Hippocampal formation (tissue), 2 donors: ENCODE data around the gene PDCD1LG2.
A peak's percentile ranks its signal among the peaks of the same experiment; 100 is the strongest.

Experiments
- DNase-seq, 2 donors: peaks; one replicate each; lab custom pipeline; 2025; lab: John Stamatoyannopoulos, UW

PDCD1LG2 gene

GRCh38 chr9:5611321-5612184, 101.2 kb downstream of the PDCD1LG2 start:
- no peak for DNase-seq

GRCh38 chr9:5612185-5612530, 101.8 kb downstream of the PDCD1LG2 start:
- DNase-seq: no peak

- no peak for DNase-seq
These were observed 103.9 kb downstream of the PDCD1LG2 start for GRCh38 chr9:5614192-5614591.

GRCh38 chr9:5614985-5615384, 104.7 kb downstream of the PDCD1LG2 start:
- DNase-seq: no peak

GRCh38 chr9:5617749-5618148, 107.4 kb downstream of the PDCD1LG2 start:
- DNase-seq: peak in 1 of 2 donors; percentile 10

- DNase-seq: no peak
These were observed 110.2 kb downstream of the PDCD1LG2 start for GRCh38 chr9:5620494-5620893.
